Mesenchymal stem cell (in vitro differentiated cells and primary cell): ENCODE data around the gene HELZ2.

Experiments used
- DNase-seq: peaks from one replicate; pipeline ENCODE4 v3.0.0-alpha.2; 2013
- H2AFZ ChIP-seq: one replicate; pipeline ENCODE4 v1.6.1; 2013; ENCODE audit warnings: low read depth, mild to moderate bottlenecking, control low read depth, inconsistent platforms, low read length, moderate library complexity
- H2AK5ac ChIP-seq: 2 replicates; pipeline ENCODE4 v1.6.1; 2013; ENCODE audit warnings: low read length, moderate library complexity, mild to moderate bottlenecking, inconsistent platforms; ENCODE audit not compliant: severe bottlenecking
- H2BK120ac ChIP-seq: one replicate; pipeline ENCODE4 v1.6.1; 2013; ENCODE audit warnings: low read depth, mild to moderate bottlenecking, inconsistent platforms, low read length, moderate library complexity
- H2BK12ac ChIP-seq, 2 experiments: one replicate each; pipeline ENCODE4 v1.6.1; 2013; ENCODE audit warnings: inconsistent platforms in 2 of 2, low read length in 2 of 2, mild to moderate bottlenecking in 2 of 2, moderate library complexity in 2 of 2, control low read depth in 1 of 2
- H2BK15ac ChIP-seq: one replicate; pipeline ENCODE4 v1.6.1; 2013; ENCODE audit warnings: mild to moderate bottlenecking, low read depth, inconsistent platforms; ENCODE audit not compliant: poor library complexity, severe bottlenecking
- H2BK5ac ChIP-seq: 2 replicates; pipeline ENCODE4 v1.6.1; 2013; ENCODE audit warnings: low read depth, mild to moderate bottlenecking, low read length, control low read depth, inconsistent platforms; ENCODE audit not compliant: poor library complexity, severe bottlenecking
- H3K14ac ChIP-seq, 2 experiments: one replicate each; pipeline ENCODE4 v1.6.1; 2013; ENCODE audit warnings: inconsistent platforms in 2 of 2, low read length in 2 of 2, control low read depth in 1 of 2, mild to moderate bottlenecking in 1 of 2, moderate library complexity in 1 of 2
- H3K18ac ChIP-seq, 2 experiments: one replicate each; pipeline ENCODE4 v1.6.1; 2013; ENCODE audit warnings: inconsistent platforms in 2 of 2, low read length in 2 of 2, control low read depth in 1 of 2, low read depth in 1 of 2, mild to moderate bottlenecking in 1 of 2
- H3K23ac ChIP-seq, 2 experiments: one replicate each; pipeline ENCODE4 v1.6.1; 2013; ENCODE audit warnings: inconsistent platforms in 2 of 2, low read length in 2 of 2, mild to moderate bottlenecking in 2 of 2, moderate library complexity in 2 of 2, control low read depth in 1 of 2
- H3K27ac ChIP-seq: 2 replicates; pipeline ENCODE4 v1.5.1; 2013; ENCODE audit warnings: mild to moderate bottlenecking, moderate library complexity, low read length, control low read depth, inconsistent platforms; ENCODE audit not compliant: poor library complexity, severe bottlenecking
- H3K27me3 ChIP-seq, 2 experiments: 2 replicates each; pipeline versions ENCODE4 v1.6.1 to v1.7.0; 2013; ENCODE audit warnings: low read length in 2 of 2, mild to moderate bottlenecking in 2 of 2, moderate library complexity in 2 of 2, control low read depth in 1 of 2, inconsistent platforms in 1 of 2; ENCODE audit not compliant: control insufficient read depth in 1 of 2, insufficient read depth in 1 of 2
- H3K36me3 ChIP-seq, 2 experiments: 2 replicates each; pipeline versions ENCODE4 v1.6.1 to v1.7.0; 2013; ENCODE audit warnings: low read length in 2 of 2, control low read depth in 1 of 2, inconsistent platforms in 1 of 2, low read depth in 1 of 2, mild to moderate bottlenecking in 1 of 2; ENCODE audit not compliant: insufficient read depth in 2 of 2, control insufficient read depth in 1 of 2
- H3K4ac ChIP-seq, 2 experiments: one replicate each; pipeline ENCODE4 v1.6.1; 2013; ENCODE audit warnings: inconsistent platforms in 2 of 2, low read length in 2 of 2, mild to moderate bottlenecking in 2 of 2, moderate library complexity in 2 of 2, control low read depth in 1 of 2, low read depth in 1 of 2
- H3K4me1 ChIP-seq: 2 replicates; pipeline ENCODE4 v1.6.1; 2013; ENCODE audit warnings: low read depth, low read length, control low read depth; ENCODE audit not compliant: control insufficient read depth, insufficient read depth
- H3K4me2 ChIP-seq: 2 replicates; pipeline ENCODE4 v1.6.1; 2013; ENCODE audit warnings: low read length, mild to moderate bottlenecking, inconsistent platforms; ENCODE audit not compliant: poor library complexity, severe bottlenecking
- H3K4me3 ChIP-seq, 2 experiments: 2 replicates each; pipeline versions ENCODE4 v1.5.1 to v1.7.0; 2013; ENCODE audit warnings: low read length in 2 of 2, mild to moderate bottlenecking in 2 of 2, control low read depth in 1 of 2, low read depth in 1 of 2; ENCODE audit not compliant: insufficient read depth in 1 of 2
- H3K79me1 ChIP-seq: replicated peaks from 2 replicates; pipeline ENCODE4 v1.6.1; 2013; ENCODE audit warnings: mild to moderate bottlenecking, control low read depth, low read length, inconsistent platforms; ENCODE audit not compliant: poor library complexity, severe bottlenecking
- H3K9ac ChIP-seq: 2 replicates; pipeline ENCODE4 v1.7.0; 2013; ENCODE audit warnings: mild to moderate bottlenecking, low read length, moderate library complexity
- H3K9me3 ChIP-seq: 2 replicates; pipeline ENCODE4 v1.7.0; 2013; ENCODE audit warnings: mild to moderate bottlenecking, low read length; ENCODE audit not compliant: control insufficient read depth
- H4K8ac ChIP-seq: one replicate; pipeline ENCODE4 v1.6.1; 2013; ENCODE audit warnings: inconsistent platforms, mild to moderate bottlenecking, low read length, moderate library complexity
- H4K91ac ChIP-seq: one replicate; pipeline ENCODE4 v1.6.1; 2013; ENCODE audit warnings: mild to moderate bottlenecking, low read length, inconsistent platforms
- WGBS: methylation state at CpG from one replicate; pipeline ENCODE4 v1.1.7; 2013; ENCODE audit warnings: mixed read lengths; 5-methylcytosine and 5-hydroxymethylcytosine counted together

Gene HELZ2

DNA sequence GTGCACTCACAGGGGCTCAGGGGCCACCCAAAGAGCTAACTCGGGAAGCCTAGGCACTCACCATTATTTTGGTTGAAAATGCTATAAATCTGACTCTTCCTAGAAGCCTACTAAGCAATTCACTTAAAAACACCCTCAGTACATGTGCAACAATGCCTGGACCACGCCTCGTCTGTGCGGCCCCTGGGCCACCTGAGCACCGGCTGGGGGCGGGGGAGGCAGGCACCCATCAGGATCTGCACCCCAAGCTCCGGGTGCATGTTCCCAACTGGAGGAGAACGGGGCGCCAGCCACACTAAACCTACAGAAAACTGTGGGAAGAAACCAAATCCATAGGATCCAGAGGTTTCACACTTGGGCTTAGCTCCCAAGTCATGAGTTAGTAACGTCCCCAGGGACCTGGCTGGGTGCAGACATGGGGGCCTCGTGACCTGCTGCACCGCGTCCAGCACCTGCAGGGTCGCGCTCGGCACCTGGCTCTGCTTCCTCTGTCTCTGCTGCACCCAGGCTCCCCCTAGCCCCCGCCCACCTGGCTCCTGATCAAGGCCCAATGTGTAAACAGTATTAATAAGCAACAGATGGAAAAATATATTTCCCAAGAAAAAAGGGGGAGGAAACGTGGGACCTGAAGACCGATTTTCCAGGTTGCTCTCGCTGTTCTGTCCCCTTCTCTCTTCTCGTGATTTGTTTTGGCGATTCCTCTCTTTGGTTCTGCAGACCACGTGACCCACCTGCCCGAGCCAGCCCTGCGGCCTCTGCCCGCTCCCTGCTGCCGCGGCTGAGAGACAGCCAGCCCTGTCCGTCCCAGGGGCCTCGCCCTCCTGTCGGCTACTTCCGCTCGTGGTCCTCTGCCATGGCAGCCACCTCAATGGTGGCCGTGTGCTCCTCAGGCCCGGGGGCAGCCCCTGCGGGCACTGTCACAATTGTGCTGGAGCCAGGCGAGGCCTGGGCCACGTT lies 15.5 kb upstream of the HELZ2 start:
- H3K36me3 ChIP-seq = peaks cover 28 to 74% of the 10 kb centered on the region in 2 experiments
- H3K14ac ChIP-seq = no peak overlapping the region
- H2AFZ ChIP-seq = no peak overlapping the region
- no peak overlapping the region for H2BK120ac ChIP-seq
- H2AK5ac ChIP-seq = no peak overlapping the region
- peaks cover 0 to 10% of the 10 kb centered on the region in 2 experiments for H3K27me3 ChIP-seq
- no peak overlapping the region for H3K18ac ChIP-seq
- H2BK5ac ChIP-seq = no peak overlapping the region
- no peak overlapping the region for H3K9ac ChIP-seq
- WGBS = 96% methylated on average over 37 of the region's 38 CpGs
- no peak overlapping the region for H3K27ac ChIP-seq
- H3K4me3 ChIP-seq = no peak overlapping the region
- no peak overlapping the region for H3K4me2 ChIP-seq
- H3K4me1 ChIP-seq = peaks cover 6% of the 10 kb centered on the region
- H2BK12ac ChIP-seq = no peak overlapping the region
- H2BK15ac ChIP-seq = no peak overlapping the region
- H3K4ac ChIP-seq = no peak overlapping the region
- H3K9me3 ChIP-seq = no peaks in the 10 kb centered on the region
- DNase-seq = no peak
- H4K8ac ChIP-seq = no peak overlapping the region
- H4K91ac ChIP-seq = no peak overlapping the region
- H3K79me1 ChIP-seq = peaks cover 3% of the 10 kb centered on the region
- H3K23ac ChIP-seq = no peak overlapping the region

DNA sequence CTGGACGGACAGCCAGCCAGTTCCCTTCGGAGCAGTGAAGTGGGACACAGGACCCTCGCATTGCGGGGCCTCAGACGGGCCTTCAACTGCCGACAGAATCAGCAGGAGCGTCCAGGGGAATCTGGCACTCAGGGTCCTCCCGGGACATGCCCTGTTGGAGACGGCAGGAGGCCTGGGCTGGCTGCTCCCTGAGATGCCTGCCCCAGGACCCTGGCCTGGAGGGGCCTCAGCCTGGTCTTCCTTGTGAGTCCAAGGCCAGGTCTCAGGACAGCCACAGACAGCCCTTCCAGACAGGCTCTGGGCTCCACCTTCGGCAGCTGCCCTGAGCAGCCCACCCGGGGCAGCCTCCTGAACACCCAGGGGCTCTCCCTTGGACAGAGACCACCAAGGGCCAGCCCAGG lies 14.6 kb upstream of the HELZ2 start:
- no peak overlapping the region for H3K4me2 ChIP-seq
- 94% methylated on average over 11 of the region's 11 CpGs for WGBS

DNA sequence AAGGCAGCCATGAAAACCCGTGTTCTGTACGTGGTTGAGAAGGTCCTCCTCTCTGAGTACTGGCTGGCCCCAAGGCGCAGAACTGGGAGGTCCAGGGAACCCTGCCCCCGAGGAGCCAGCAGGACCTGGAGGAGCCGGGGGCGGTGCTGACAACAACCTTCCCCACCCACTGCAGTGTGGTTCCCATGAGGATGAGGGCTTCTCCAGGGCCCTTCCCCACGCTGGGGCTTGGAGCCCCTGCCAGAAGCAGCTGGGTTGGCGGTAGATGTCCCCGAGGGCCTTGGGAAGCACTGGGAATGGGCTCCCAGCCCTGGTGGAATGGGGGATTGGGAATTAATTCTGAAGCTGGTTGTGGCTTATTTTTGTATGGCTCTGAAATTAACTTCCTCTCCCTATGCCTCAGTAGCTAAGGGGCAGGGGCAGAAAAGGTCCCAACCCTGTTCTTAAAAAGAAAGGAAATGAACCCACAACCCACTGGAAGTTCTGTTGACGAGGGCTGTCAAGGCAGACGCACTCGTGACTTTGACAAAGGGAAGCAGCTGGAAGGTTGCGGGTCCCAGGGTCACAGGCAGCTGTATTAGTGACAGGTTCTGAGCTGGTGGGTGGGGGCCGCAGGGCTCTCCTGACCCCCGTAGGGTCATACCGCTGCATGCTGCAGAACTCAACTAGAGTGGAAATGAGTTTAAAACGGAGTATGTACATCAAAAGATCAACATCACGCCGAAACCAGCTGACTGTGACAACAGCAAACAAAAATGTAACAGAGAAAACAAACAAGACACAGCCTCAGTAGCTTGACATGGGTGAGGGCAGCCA lies 13.9 kb upstream of the HELZ2 start:
- H3K27ac ChIP-seq = no peak overlapping the region
- H2AFZ ChIP-seq = peak overlapping the region; percentile 18
- no peak overlapping the region for H3K18ac ChIP-seq
- H2BK12ac ChIP-seq = no peak overlapping the region
- peaks cover 24 to 61% of the 10 kb centered on the region in 2 experiments for H3K36me3 ChIP-seq
- no peak overlapping the region for H4K91ac ChIP-seq
- peaks cover 0 to 10% of the 10 kb centered on the region in 2 experiments for H3K27me3 ChIP-seq
- no peak overlapping the region for H3K4me3 ChIP-seq
- no peak overlapping the region for H3K14ac ChIP-seq
- WGBS = 87% methylated on average over 19 of the region's 19 CpGs
- no peak overlapping the region for H2AK5ac ChIP-seq
- DNase-seq = no peak
- no peak overlapping the region for H4K8ac ChIP-seq
- H2BK15ac ChIP-seq = no peak overlapping the region
- no peak overlapping the region for H3K9ac ChIP-seq
- no peak overlapping the region for H3K23ac ChIP-seq
- peaks cover 3% of the 10 kb centered on the region for H3K79me1 ChIP-seq
- no peaks in the 10 kb centered on the region for H3K9me3 ChIP-seq
- peaks cover 3% of the 10 kb centered on the region for H3K4me1 ChIP-seq
- H3K4ac ChIP-seq = no peak overlapping the region
- no peak overlapping the region for H2BK120ac ChIP-seq
- no peak overlapping the region for H2BK5ac ChIP-seq
- no peak overlapping the region for H3K4me2 ChIP-seq

More for the DNA sequence above, 14.6 kb upstream of the HELZ2 start:
- Histone ChIP-seq H3K36me3 (peaks cover 28 to 66% of the 10 kb centered on the region in 2 experiments), H3K27me3 (peaks cover 0 to 10% of the 10 kb centered on the region in 2 experiments), H2AK5ac (no peak overlapping the region), H3K9me3 (no peaks in the 10 kb centered on the region), H3K9ac (no peak overlapping the region), H3K27ac (no peak overlapping the region), H2AFZ (peak overlapping the region; percentile 18), H4K91ac (no peak overlapping the region), H3K18ac (no peak overlapping the region), H3K23ac (no peak overlapping the region), H3K14ac (no peak overlapping the region), H4K8ac (no peak overlapping the region), H2BK120ac (no peak overlapping the region), H2BK5ac (no peak overlapping the region), H3K4ac (no peak overlapping the region), H3K4me1 (peaks cover 2% of the 10 kb centered on the region), H2BK15ac (no peak overlapping the region), H2BK12ac (no peak overlapping the region), H3K4me3 (no peak overlapping the region), H3K79me1 (peaks cover 3% of the 10 kb centered on the region)
- DNase-seq = no peak

DNA sequence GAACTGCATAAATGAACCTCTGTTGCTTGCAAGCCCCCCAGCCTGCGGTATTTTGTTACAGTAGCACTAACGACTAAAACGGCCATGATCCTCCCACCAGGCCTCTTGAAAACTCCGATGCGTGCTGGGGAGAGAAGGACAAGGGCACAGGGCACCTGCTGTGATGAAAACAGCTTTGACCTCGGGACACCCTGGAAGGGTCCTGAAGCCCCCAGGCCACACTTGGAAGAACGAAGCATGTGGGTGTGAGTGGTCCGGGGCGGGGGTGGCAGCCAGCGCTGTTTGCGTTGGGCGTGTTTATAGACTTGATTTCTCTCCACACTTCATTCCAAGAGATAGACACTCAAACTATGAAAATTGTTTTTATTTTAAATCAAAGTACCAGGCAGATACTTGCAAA lies 13.2 kb upstream of the HELZ2 start:
- H4K91ac ChIP-seq = no peak overlapping the region
- H3K9ac ChIP-seq = no peak overlapping the region
- peaks cover 21 to 54% of the 10 kb centered on the region in 2 experiments for H3K36me3 ChIP-seq
- H2BK12ac ChIP-seq = no peak overlapping the region
- no peaks in the 10 kb centered on the region for H3K9me3 ChIP-seq
- peaks cover 4% of the 10 kb centered on the region for H3K4me1 ChIP-seq
- no peak overlapping the region for H3K27ac ChIP-seq
- H3K23ac ChIP-seq = no peak overlapping the region
- no peak overlapping the region for H3K14ac ChIP-seq
- no peak overlapping the region for H3K4me3 ChIP-seq
- H2BK5ac ChIP-seq = no peak overlapping the region
- H3K4ac ChIP-seq = no peak overlapping the region
- peaks cover 0 to 10% of the 10 kb centered on the region in 2 experiments for H3K27me3 ChIP-seq
- no peak overlapping the region for H3K4me2 ChIP-seq
- DNase-seq = no peak
- H3K79me1 ChIP-seq = peaks cover 3% of the 10 kb centered on the region
- no peak overlapping the region for H3K18ac ChIP-seq
- 94% methylated on average over 12 of the region's 12 CpGs for WGBS
- peak overlapping the region; percentile 36 for H2BK15ac ChIP-seq
- H2AK5ac ChIP-seq = no peak overlapping the region
- no peak overlapping the region for H4K8ac ChIP-seq
- no peak overlapping the region for H2AFZ ChIP-seq
- no peak overlapping the region for H2BK120ac ChIP-seq
